Body of pancreas (tissue), 4 donors: ENCODE results near the gene NREP. TPM values are rescaled to one million over a fixed set of nuclear protein-coding genes. Genes with fewer than 3 reads are reported as not detected.

ENCODE experiments used
- ATAC-seq: fragments of 150-250 bp; one replicate; pipeline ENCODE4 v1.9.1; 2016
- DNase-seq, 4 donors: peaks; one replicate each; pipeline ENCODE4 v3.0.0-alpha.2; 2019
- H3K27ac ChIP-seq, 4 donors: fragments of 200-600 bp; sonication (generic); 1 replicate in 3 of 4; 2 replicates in 1 of 4; pipeline versions ENCODE4 v1.5.1 to v1.6.1; 2016 to 2019; ENCODE audit warnings: mild to moderate bottlenecking in 1 of 4, mixed read lengths in 1 of 4, moderate library complexity in 1 of 4
- H3K27me3 ChIP-seq, 2 donors: fragments of 200-600 bp; sonication (generic); one replicate each; pipeline ENCODE4 v1.6.0; 2016; ENCODE audit warnings: mild to moderate bottlenecking in 1 of 2
- H3K36me3 ChIP-seq, 2 donors: fragments of 200-600 bp; sonication (generic); replicated peaks in 1 of 2; 2 replicates each; pipeline ENCODE4 v1.5.1; 2016; ENCODE audit warnings: low read depth in 2 of 2; ENCODE audit not compliant: insufficient read depth in 1 of 2
- H3K4me1 ChIP-seq: fragments of 200-600 bp; sonication (generic); one replicate; pipeline ENCODE4 v1.6.0; 2016
- H3K4me3 ChIP-seq, 2 donors: fragments of 200-600 bp; sonication (generic); 1 replicate in 1 of 2; 2 replicates in 1 of 2; pipeline ENCODE4 v1.5.1; 2016 to 2019
- H3K9me3 ChIP-seq, 3 donors: fragments of 200-600 bp; sonication (generic); 1 replicate in 2 of 3; 2 replicates in 1 of 3; pipeline ENCODE4 v1.5.1; 2016
- POLR2A ChIP-seq, 3 donors: fragments of 450-650 bp; IDR thresholded peaks; one replicate each; pipeline ENCODE4 v1.6.1; 2016; ENCODE audit warnings: antibody characterized with exemption in 3 of 3, mild to moderate bottlenecking in 2 of 3
- WGBS, 2 donors: methylation state at CpG; one replicate each; pipeline ENCODE4 v1.1.5; 2017; 5-methylcytosine and 5-hydroxymethylcytosine counted together
- intact Hi-C: fragments of 100-400 bp; cut with DNase I; formaldehyde crosslinking; loops from one replicate; pipeline ENCODE4 v1.15.1; 2023
- total RNA-seq, 2 donors: library from RNA; depleted of rRNA; stranded (reverse); fragments of >200 nt; gene quantifications; one replicate each; pipeline ENCODE4 v1.1.0, GENCODE V29; 2016
- TF ChIP-seq, protein P1 (sequence below), 7 experiments: fragments of 450-650 bp in 4 of 7; fragments of 200-600 bp in 3 of 7; sonication (generic) in 3 of 7; IDR thresholded peaks; one replicate each; pipeline ENCODE4 v1.5.1; 2016 to 2019; ENCODE audit warnings: antibody characterized with exemption in 7 of 7

NREP gene
- total RNA-seq, 2 donors from 2014 or later = 4.4 to 5.3 TPM

DNA sequence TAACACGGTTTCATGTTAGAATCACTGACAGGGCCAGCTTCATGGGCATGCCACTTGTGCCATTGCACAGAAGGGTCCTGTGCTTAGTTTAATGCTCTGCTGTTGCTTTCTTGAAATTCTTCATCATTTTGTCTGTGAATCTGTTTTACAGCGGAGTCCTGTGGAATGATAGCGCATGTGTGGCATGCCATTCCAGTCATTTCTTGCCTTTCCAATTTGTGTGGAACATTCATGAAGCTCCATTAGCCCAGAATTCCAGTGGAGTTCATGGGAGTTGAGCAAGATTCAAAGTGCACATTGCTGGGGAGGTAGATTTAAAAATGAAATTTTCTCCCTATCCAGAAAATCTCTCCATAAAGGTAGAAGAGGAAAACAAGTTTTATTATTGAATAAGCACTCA is 43.4 kb upstream of the NREP start:
- no peaks in the 10 kb centered on the region for H3K4me1 ChIP-seq
- no peaks in the 10 kb centered on the region for H3K27me3 ChIP-seq
- DNase-seq = no peak
- intact Hi-C loops = no loop called here
- H3K4me3 ChIP-seq = no peak overlapping the region
- no peaks in the 10 kb centered on the region for H3K9me3 ChIP-seq
- no peak for ATAC-seq
- no peaks in the 10 kb centered on the region for H3K36me3 ChIP-seq
- TF ChIP-seq, protein P1, sequence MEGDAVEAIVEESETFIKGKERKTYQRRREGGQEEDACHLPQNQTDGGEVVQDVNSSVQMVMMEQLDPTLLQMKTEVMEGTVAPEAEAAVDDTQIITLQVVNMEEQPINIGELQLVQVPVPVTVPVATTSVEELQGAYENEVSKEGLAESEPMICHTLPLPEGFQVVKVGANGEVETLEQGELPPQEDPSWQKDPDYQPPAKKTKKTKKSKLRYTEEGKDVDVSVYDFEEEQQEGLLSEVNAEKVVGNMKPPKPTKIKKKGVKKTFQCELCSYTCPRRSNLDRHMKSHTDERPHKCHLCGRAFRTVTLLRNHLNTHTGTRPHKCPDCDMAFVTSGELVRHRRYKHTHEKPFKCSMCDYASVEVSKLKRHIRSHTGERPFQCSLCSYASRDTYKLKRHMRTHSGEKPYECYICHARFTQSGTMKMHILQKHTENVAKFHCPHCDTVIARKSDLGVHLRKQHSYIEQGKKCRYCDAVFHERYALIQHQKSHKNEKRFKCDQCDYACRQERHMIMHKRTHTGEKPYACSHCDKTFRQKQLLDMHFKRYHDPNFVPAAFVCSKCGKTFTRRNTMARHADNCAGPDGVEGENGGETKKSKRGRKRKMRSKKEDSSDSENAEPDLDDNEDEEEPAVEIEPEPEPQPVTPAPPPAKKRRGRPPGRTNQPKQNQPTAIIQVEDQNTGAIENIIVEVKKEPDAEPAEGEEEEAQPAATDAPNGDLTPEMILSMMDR (IDR thresholded peaks at IDR 0.05) = no peak
- no peak for TF ChIP-seq POLR2A (IDR thresholded peaks at IDR 0.05)
- no peak overlapping the region for H3K27ac ChIP-seq
- 74 to 100% methylated on average over 3 of the region's 3 CpGs for WGBS, 2 donors

DNA sequence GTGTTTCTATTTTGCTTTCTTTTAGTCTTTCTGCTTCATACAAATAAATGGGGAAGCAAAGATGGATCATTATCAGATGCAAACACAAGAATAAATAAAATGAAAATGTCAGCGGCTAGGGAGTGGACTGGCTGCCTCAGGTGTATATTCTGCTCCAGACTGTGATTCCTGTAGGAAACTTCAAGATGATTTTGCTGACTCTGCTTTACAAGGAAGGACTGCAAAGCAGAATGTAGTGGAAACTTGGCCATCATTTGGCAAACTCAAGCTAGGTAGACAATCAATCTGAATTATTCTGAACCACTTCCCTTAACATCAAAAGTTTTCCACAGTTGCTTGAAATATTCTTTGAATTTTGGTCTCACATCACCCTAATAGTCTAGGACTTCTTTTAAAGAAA is 38.1 kb upstream of the NREP start:
- Histone ChIP-seq H3K27me3 (no peaks in the 10 kb centered on the region), H3K9me3 (no peaks in the 10 kb centered on the region), H3K4me3 (no peak overlapping the region), H3K27ac (no peak overlapping the region), H3K36me3 (no peaks in the 10 kb centered on the region), H3K4me1 (no peaks in the 10 kb centered on the region)
- no peak for DNase-seq
- TF ChIP-seq POLR2A (IDR thresholded peaks at IDR 0.05) = no peak
- TF ChIP-seq, protein P1 (IDR thresholded peaks at IDR 0.05) = no peak
- no peak for ATAC-seq
- WGBS, 2 donors = 44 to 61% methylated on average over 1 of the region's 1 CpG
- intact Hi-C loops = no loop called here

DNA sequence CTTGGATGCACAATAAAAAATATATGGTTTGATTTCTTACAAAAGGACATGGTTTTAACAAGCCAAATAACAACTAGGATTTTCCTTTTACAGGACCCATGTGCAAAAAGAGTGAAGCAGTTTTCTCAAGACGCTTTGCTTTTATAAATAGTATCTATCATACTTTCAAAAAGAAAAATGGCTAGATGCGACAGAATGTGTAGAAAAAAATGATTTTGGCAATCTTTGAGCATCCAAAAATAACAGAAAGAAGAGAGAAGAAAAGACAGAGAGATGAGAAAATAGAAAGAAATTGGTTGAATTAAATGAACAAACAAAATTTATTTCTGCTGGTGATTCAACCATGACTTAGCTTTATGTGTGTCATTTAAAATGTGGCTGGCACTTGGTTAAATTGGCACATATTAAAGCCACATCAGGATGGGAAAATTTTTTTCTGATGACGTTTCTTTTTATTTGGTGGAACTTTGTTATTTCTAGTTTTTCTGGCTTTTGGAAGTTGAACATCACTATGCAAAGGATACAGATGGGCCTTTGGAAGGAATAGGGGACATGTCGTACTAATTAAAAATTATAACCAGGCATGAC is 35.6 kb upstream of the NREP start:
- no peaks in the 10 kb centered on the region for H3K27me3 ChIP-seq
- no peaks in the 10 kb centered on the region for H3K36me3 ChIP-seq
- TF ChIP-seq, protein P1 (IDR thresholded peaks at IDR 0.05) = no peak
- no peak for TF ChIP-seq POLR2A (IDR thresholded peaks at IDR 0.05)
- no peak overlapping the region for H3K27ac ChIP-seq
- 85 to 91% methylated on average over 4 of the region's 4 CpGs for WGBS, 2 donors
- no peak overlapping the region for H3K4me3 ChIP-seq
- ATAC-seq (no peak), DNase-seq (no peak)
- no peaks in the 10 kb centered on the region for H3K9me3 ChIP-seq
- intact Hi-C loops = no loop called here
- H3K4me1 ChIP-seq = no peaks in the 10 kb centered on the region

DNA sequence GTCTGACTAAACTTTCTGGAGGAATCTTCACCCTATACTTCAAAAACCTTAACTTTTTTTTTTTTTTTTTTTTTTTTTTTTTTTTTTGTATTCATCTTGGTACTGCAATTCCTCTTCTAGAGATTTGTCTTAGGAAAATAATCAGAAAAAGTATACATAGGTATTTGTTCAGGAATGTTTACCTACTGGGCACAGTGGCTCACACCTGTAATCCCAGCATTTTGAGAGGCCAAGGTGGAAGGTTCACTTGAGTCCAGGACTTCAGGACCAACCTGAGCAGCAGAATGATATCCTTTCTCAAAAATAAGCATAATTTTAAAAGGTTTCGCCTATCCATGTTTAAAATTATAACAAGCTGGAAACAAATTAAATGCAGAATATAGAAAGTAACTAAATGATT is 33.3 kb upstream of the NREP start:
- no peak for TF ChIP-seq POLR2A (IDR thresholded peaks at IDR 0.05)
- TF ChIP-seq, protein P1 (IDR thresholded peaks at IDR 0.05) = no peak
- Histone ChIP-seq H3K36me3 (no peaks in the 10 kb centered on the region), H3K4me1 (no peaks in the 10 kb centered on the region), H3K27me3 (no peaks in the 10 kb centered on the region), H3K27ac (no peak overlapping the region), H3K9me3 (no peaks in the 10 kb centered on the region), H3K4me3 (no peak overlapping the region)
- WGBS, 2 donors = 75 to 88% methylated on average over 1 of the region's 1 CpG
- ATAC-seq (no peak), DNase-seq (peak in 1 of 4 donors; percentile 40)
- intact Hi-C loops = no loop called here

DNA sequence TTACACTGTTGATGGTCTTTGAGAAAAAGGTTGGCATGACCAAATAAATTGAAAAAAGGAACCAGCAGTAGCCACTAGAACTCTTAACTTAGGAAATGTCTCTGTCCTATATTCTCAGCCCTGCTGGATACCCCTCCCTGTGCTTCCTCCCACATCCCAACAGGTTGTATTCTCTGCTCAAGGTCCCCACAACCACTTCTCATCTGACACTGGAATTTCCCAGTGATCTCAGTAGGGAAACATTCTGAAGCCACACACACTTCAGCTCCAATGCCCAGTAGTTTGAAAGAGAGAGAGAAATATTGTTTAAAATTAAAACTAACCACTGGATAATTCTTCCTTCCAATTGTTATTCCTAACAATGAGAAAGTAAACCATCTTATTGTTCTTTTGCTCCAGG is 30.0 kb upstream of the NREP start:
- H3K9me3 ChIP-seq = no peaks in the 10 kb centered on the region
- H3K36me3 ChIP-seq = no peaks in the 10 kb centered on the region
- no peak for ATAC-seq
- no peak for TF ChIP-seq POLR2A (IDR thresholded peaks at IDR 0.05)
- TF ChIP-seq, protein P1 (IDR thresholded peaks at IDR 0.05) = no peak
- H3K27me3 ChIP-seq = no peaks in the 10 kb centered on the region
- no peak overlapping the region for H3K27ac ChIP-seq
- DNase-seq = no peak
- no peak overlapping the region for H3K4me3 ChIP-seq
- no peaks in the 10 kb centered on the region for H3K4me1 ChIP-seq
- intact Hi-C loops = no loop called here
